ENCODE data around the gene FCGR2B. TPM values are rescaled to one million over a fixed set of nuclear protein-coding genes. Genes with fewer than 3 reads are reported as not detected.
"Not testable (repeated sequence)": the region's sequence is repeated elsewhere in the genome, so short reads cannot be mapped to it uniquely, and the experiment has no call there.

The FCGR2B gene
- total RNA-seq, 1 experiment from 2014 or later, result not detected

- H3F3A ChIP-seq (ENCODE audit: low read length, unreplicated experiment); H3K9me2 ChIP-seq (replicated peaks; ENCODE audit: low read length); H3K27me3 ChIP-seq (ENCODE audit: low read length); H2AFZ ChIP-seq (ENCODE audit: low read length); H3K9ac ChIP-seq (ENCODE audit: low read length); H3K36me3 ChIP-seq (ENCODE audit: low read depth, low read length); H3K4me1 ChIP-seq (ENCODE audit: insufficient read depth, low read length); H3K4me2 ChIP-seq (ENCODE audit: low read length); BruUV-seq (replicated peaks); CTCF ChIA-PET; H3K9me3 ChIP-seq (ENCODE audit: low read length); H3K79me2 ChIP-seq (ENCODE audit: low read length); H3K4me3 ChIP-seq (ENCODE audit: low read length); H4K20me1 ChIP-seq (ENCODE audit: low read length); H3K27ac ChIP-seq (ENCODE audit: low read length): not testable (repeated sequence)
- ATAC-seq, result peak; percentile 58
- intact Hi-C loops (cut with micrococcal nuclease), result loop anchor here (10.0 kb wide), 1 partner anchor 78 kb away; no protein-coding TSS in a partner anchor
- POLR2A ChIA-PET (ENCODE audit: unreplicated experiment), result interaction anchor here (0.7 kb wide), 1 partner anchor 94 kb away, joined by 3 read pairs; no protein-coding TSS in a partner anchor
- TF ChIP-seq CTCF (conservative IDR thresholded peaks at IDR 0.05; ENCODE audit: low read depth, low read length), result peak; percentile 39; the same call in 1 of the 2 replicates
- DNase-seq, result peak; percentile 59
Measured at GRCh38 chr1:161642697-161643096, 20.2 kb upstream of the FCGR2B start.

- POLR2A ChIA-PET (ENCODE audit: unreplicated experiment); H4K20me1 ChIP-seq (ENCODE audit: low read length); ATAC-seq; H3K9ac ChIP-seq (ENCODE audit: low read length); CTCF ChIA-PET; BruUV-seq (replicated peaks); H3F3A ChIP-seq (ENCODE audit: low read length, unreplicated experiment); H2AFZ ChIP-seq (ENCODE audit: low read length); H3K27ac ChIP-seq (ENCODE audit: low read length); H3K27me3 ChIP-seq (ENCODE audit: low read length); H3K9me2 ChIP-seq (replicated peaks; ENCODE audit: low read length); H3K4me2 ChIP-seq (ENCODE audit: low read length); DNase-seq; H3K4me1 ChIP-seq (ENCODE audit: insufficient read depth, low read length); H3K4me3 ChIP-seq (ENCODE audit: low read length); H3K36me3 ChIP-seq (ENCODE audit: low read depth, low read length); H3K79me2 ChIP-seq (ENCODE audit: low read length); H3K9me3 ChIP-seq (ENCODE audit: low read length): not testable (repeated sequence)
- intact Hi-C loops (cut with micrococcal nuclease), result loop anchor here (10.0 kb wide), 1 partner anchor 79 kb away; no protein-coding TSS in a partner anchor
Measured at GRCh38 chr1:161643481-161644208, 19.3 kb upstream of the FCGR2B start.

GRCh38 chr1:161644855-161645254 lies 18.1 kb upstream of the FCGR2B start:
- H3F3A ChIP-seq (ENCODE audit: low read length, unreplicated experiment); H3K4me2 ChIP-seq (ENCODE audit: low read length); H3K36me3 ChIP-seq (ENCODE audit: low read depth, low read length); H3K27ac ChIP-seq (ENCODE audit: low read length); H2AFZ ChIP-seq (ENCODE audit: low read length); H3K9ac ChIP-seq (ENCODE audit: low read length); DNase-seq; POLR2A ChIA-PET (ENCODE audit: unreplicated experiment); H3K27me3 ChIP-seq (ENCODE audit: low read length); H3K79me2 ChIP-seq (ENCODE audit: low read length); CTCF ChIA-PET; H3K4me3 ChIP-seq (ENCODE audit: low read length); H3K9me2 ChIP-seq (replicated peaks; ENCODE audit: low read length); BruUV-seq (replicated peaks); H4K20me1 ChIP-seq (ENCODE audit: low read length); H3K4me1 ChIP-seq (ENCODE audit: insufficient read depth, low read length); H3K9me3 ChIP-seq (ENCODE audit: low read length); ATAC-seq: not testable (repeated sequence)
- intact Hi-C loops (cut with micrococcal nuclease), result loop anchor here (10.0 kb wide), 1 partner anchor 80 kb away; no protein-coding TSS in a partner anchor

Measured in PC-3 (cell line).